ENCODE data around the gene CARMIL1.

DNA sequence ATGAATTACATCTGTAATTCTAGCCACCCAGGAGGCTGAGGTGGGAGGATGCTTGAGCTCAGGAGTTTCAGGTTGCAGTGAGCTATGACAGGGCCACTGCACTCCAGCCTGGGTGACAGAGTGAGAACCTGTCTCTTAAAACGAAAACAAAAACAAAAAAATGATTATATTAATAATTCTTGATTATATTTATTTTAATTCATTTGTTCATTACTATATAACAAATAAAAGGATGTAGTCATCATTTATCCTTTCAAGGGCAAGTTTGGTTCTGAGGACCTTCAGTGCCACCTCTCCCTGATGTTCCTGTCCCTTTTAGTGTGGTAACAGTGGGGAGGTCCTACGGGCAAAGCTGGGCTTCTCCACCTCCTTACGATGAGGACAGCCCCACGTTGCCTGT, 205.7 kb downstream of the CARMIL1 start:
- TF ChIP-seq, protein P1, sequence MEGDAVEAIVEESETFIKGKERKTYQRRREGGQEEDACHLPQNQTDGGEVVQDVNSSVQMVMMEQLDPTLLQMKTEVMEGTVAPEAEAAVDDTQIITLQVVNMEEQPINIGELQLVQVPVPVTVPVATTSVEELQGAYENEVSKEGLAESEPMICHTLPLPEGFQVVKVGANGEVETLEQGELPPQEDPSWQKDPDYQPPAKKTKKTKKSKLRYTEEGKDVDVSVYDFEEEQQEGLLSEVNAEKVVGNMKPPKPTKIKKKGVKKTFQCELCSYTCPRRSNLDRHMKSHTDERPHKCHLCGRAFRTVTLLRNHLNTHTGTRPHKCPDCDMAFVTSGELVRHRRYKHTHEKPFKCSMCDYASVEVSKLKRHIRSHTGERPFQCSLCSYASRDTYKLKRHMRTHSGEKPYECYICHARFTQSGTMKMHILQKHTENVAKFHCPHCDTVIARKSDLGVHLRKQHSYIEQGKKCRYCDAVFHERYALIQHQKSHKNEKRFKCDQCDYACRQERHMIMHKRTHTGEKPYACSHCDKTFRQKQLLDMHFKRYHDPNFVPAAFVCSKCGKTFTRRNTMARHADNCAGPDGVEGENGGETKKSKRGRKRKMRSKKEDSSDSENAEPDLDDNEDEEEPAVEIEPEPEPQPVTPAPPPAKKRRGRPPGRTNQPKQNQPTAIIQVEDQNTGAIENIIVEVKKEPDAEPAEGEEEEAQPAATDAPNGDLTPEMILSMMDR (IDR thresholded peaks at IDR 0.05) = no peak
- TF ChIP-seq POLR2AphosphoS5 (IDR thresholded peaks at IDR 0.05) (no peak), POLR2A (IDR thresholded peaks at IDR 0.05) (no peak)

All from breast epithelium (tissue), 3 donors.